Spleen (tissue), 11 donors: ENCODE results near the gene POLR2I. TPM values are rescaled to one million over a fixed set of nuclear protein-coding genes. Genes with fewer than 3 reads are reported as not detected.
"Not testable (repeated sequence)": the region's sequence is repeated elsewhere in the genome, so short reads cannot be mapped to it uniquely, and the experiment has no call there.

ENCODE experiments used
- DNase-seq: peaks from one replicate; pipeline ENCODE4 v3.0.0-alpha.2; 2020
- H3K27ac ChIP-seq, 8 donors: fragments of 200-600 bp; sonication (generic) in 7 of 8; 1 replicate in 4 of 8; 2 replicates in 4 of 8; pipeline versions ENCODE4 v1.5.0 to v1.8.0; 2016 to 2021; ENCODE audit warnings: inconsistent platforms in 4 of 8, mild to moderate bottlenecking in 4 of 8, moderate library complexity in 1 of 8
- H3K27me3 ChIP-seq, 7 donors: fragments of 200-600 bp; sonication (generic) in 6 of 7; replicated peaks in 1 of 7; 1 replicate in 4 of 7; 2 replicates in 3 of 7; pipeline versions ENCODE4 v1.5.0 to v1.8.0; 2016 to 2021; ENCODE audit warnings: inconsistent platforms in 3 of 7, mild to moderate bottlenecking in 1 of 7
- H3K36me3 ChIP-seq, 6 donors: fragments of 200-600 bp; sonication (generic) in 5 of 6; 1 replicate in 4 of 6; 2 replicates in 2 of 6; pipeline versions ENCODE4 v1.5.0 to v1.8.0; 2016 to 2021; ENCODE audit warnings: inconsistent platforms in 2 of 6
- H3K4me1 ChIP-seq, 6 donors: fragments of 200-600 bp; sonication (generic) in 5 of 6; 1 replicate in 3 of 6; 2 replicates in 3 of 6; pipeline versions ENCODE4 v1.5.0 to v1.8.0; 2016 to 2021; ENCODE audit warnings: inconsistent platforms in 3 of 6
- H3K4me3 ChIP-seq, 8 donors: fragments of 200-600 bp; sonication (generic) in 7 of 8; 1 replicate in 4 of 8; 2 replicates in 4 of 8; pipeline versions ENCODE4 v1.5.0 to v1.8.0; 2016 to 2021; ENCODE audit warnings: inconsistent platforms in 4 of 8, mild to moderate bottlenecking in 4 of 8, moderate library complexity in 2 of 8
- H3K9me3 ChIP-seq, 8 donors: fragments of 200-600 bp; sonication (generic) in 7 of 8; 1 replicate in 4 of 8; 2 replicates in 4 of 8; pipeline versions ENCODE4 v1.5.0 to v1.8.0; 2016 to 2021; ENCODE audit warnings: inconsistent platforms in 4 of 8
- POLR2A ChIP-seq, 3 donors: fragments of 450-650 bp; IDR thresholded peaks; one replicate each; pipeline ENCODE4 v1.5.1; 2017; ENCODE audit warnings: antibody characterized with exemption in 3 of 3, mild to moderate bottlenecking in 1 of 3
- POLR2AphosphoS5 ChIP-seq, 3 donors: sonication (generic); formaldehyde crosslinking; IDR thresholded peaks; one replicate each; pipeline ENCODE4 v1.5.1; 2017; ENCODE audit warnings: antibody characterized with exemption in 3 of 3
- WGBS, 5 donors: extraction: QIAGEN DNeasy Blood & Tissue Kit in 3 of 5; methylation state at CpG; one replicate each; pipeline versions ENCODE4 v1.1.5 to v1.1.7; 2013 to 2018; 5-methylcytosine and 5-hydroxymethylcytosine counted together
- intact Hi-C: fragments of 100-400 bp; cut with DNase I; formaldehyde crosslinking; loops from one replicate; pipeline ENCODE4 v1.15.0; 2023; ENCODE audit warnings: low total_unique reads
- polyA plus RNA-seq, 3 donors: library from polyadenylated mRNA; stranded (reverse); fragments of 200-250 nt; gene quantifications; one replicate each; pipeline ENCODE4 v1.2.1, GENCODE V29; 2013
- total RNA-seq, 7 donors: library from RNA; depleted of rRNA in 3 of 7; stranded (reverse); fragments of >200 nt in 3 of 7; fragmentation: NEBNext Ultra II Directional in 4 of 7; extraction: Animal tissue kit (Norgen Biotek cat#: 25700) in 4 of 7; gene quantifications; one replicate each; pipeline versions ENCODE4 v1.1.0 to v1.2.1, GENCODE V29; 2016 to 2021
- TF ChIP-seq, protein P1 (sequence below), 11 experiments: fragments of 200-600 bp in 7 of 11; fragments of 450-650 bp in 4 of 11; sonication (generic) in 4 of 11; IDR thresholded peaks in 8 of 11; conservative IDR thresholded peaks in 3 of 11; 1 replicate in 7 of 11; 2 replicates in 4 of 11; pipeline versions ENCODE4 v1.4.0 to v1.8.0; 2016 to 2021; ENCODE audit warnings: antibody characterized with exemption in 11 of 11, inconsistent platforms in 4 of 11, mild to moderate bottlenecking in 1 of 11
- donor health status: healthy with polysubstance abuse.
- donor health status: DM: no; HTN: no; CAD: no; lungs with moderate emphysema.
- donor health status: DM: no; HTN: no; CAD: no.
- donor health status: Bipolar disorder and iron deficiency.
- donor health status: healthy.
- donor health status: DM: no; HTN: no; CAD: no.
- donor health status: DM: yes; HTN: yes; CAD: no.

POLR2I gene
- total and polyA plus RNA-seq, 10 donors = 23.1 to 60.3 (median 38.3) TPM

DNA sequence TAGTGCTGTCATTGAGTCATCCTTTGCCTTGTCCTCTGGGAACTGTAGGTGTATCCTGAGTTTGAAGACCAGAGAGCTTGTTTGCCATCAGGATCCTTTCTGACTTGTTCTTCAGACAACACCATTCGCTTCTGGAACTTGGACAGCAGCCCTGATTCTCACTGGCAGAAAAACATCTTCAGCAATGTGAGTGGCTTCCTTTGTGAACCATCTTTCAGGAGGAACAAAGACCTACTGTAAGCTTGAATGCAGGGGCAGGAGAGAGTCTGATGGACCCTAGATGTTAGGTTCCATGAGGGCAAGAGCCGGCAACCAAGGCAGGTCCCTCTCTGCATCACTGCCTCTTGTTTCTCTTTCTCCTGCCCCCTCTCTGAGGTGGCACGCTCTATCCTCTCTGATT lies 33.3 kb downstream of the POLR2I start:
- H3K4me1 ChIP-seq = no peaks in the 10 kb centered on the region
- no peak for TF ChIP-seq POLR2A (IDR thresholded peaks at IDR 0.05)
- no peak for TF ChIP-seq POLR2AphosphoS5 (IDR thresholded peaks at IDR 0.05)
- TF ChIP-seq, protein P1, sequence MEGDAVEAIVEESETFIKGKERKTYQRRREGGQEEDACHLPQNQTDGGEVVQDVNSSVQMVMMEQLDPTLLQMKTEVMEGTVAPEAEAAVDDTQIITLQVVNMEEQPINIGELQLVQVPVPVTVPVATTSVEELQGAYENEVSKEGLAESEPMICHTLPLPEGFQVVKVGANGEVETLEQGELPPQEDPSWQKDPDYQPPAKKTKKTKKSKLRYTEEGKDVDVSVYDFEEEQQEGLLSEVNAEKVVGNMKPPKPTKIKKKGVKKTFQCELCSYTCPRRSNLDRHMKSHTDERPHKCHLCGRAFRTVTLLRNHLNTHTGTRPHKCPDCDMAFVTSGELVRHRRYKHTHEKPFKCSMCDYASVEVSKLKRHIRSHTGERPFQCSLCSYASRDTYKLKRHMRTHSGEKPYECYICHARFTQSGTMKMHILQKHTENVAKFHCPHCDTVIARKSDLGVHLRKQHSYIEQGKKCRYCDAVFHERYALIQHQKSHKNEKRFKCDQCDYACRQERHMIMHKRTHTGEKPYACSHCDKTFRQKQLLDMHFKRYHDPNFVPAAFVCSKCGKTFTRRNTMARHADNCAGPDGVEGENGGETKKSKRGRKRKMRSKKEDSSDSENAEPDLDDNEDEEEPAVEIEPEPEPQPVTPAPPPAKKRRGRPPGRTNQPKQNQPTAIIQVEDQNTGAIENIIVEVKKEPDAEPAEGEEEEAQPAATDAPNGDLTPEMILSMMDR (IDR thresholded peaks at IDR 0.05 in 8 of 11, conservative IDR thresholded peaks at IDR 0.05 in 3 of 11) = no peak
- H3K4me3 ChIP-seq = no peak overlapping the region
- no peaks in the 10 kb centered on the region for H3K9me3 ChIP-seq
- H3K27me3 ChIP-seq = no peaks in the 10 kb centered on the region
- intact Hi-C loops = no loop called here
- 88 to 100% (median 95%) methylated on average over 3 of the region's 3 CpGs for WGBS, 5 donors
- H3K36me3 ChIP-seq = peaks cover 0 to 69% (median 3%) of the 10 kb centered on the region in 6 donors
- no peak overlapping the region for H3K27ac ChIP-seq
- no peak for DNase-seq

DNA sequence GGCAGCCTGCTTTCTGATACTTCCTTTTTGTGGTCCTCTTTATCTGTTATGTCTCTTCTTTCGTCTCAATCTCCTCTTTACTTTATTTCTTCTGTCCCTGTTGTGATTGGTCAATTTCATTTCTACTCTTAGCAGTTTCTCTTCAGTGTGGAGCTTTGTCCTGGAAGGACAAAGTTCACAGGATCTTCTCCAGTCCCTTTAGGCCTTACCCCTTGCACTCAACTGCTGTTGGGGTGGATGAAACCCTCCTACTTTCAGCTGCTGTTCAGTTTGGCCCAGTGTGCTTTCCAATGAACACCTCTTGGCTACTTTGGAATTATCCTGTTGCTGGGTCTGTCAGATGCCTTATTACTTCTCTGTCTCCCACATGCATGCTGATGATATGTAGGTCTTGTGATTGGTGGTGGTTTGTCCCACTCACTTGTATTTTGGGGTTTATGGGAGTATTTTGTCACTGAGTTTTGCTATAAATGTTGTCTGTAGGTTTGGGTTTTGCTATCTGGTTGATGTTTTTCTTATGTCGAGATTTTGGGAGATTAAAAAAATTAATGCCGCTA lies 35.2 kb downstream of the POLR2I start:
- 90 to 95% (median 92%) methylated on average over 3 of the region's 3 CpGs for WGBS, 5 donors

DNA sequence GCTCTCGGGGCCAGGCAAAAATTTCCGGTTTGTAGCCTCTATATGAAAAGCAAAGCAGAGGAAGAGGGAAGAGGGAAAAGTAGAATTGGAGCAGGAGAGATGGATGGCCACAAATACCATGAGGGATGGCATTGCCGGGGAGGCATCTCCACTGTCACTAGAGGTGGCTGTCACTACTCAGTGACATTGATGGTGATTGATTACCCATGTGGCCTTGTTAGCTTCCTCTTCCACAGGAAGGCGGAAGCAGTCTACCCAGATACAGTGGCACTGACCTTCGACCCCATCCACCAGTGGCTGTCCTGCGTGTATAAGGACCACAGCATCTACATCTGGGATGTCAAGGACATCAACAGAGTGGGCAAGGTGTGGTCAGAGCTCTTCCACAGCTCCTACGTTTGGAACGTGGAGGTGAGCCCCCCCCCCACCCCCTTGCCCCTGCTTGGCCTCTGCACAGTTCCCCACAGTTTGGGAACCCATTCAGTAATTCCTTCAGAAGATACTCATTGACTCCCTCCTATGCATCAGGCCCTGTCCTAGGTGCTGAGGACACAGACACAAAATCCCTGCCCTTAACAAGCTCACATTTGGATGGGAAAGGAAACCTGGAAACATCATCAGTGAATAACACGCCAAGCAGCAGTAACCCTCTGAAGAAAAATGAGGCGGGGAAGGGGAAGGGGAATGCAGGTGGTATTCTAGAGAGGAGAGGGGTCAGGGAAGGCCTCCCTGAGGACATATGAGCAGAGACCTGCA lies 41.4 kb downstream of the POLR2I start:
- 67 to 92% (median 77%) methylated on average over 10 of the region's 10 CpGs for WGBS, 5 donors
- H3K27ac ChIP-seq = no peak overlapping the region
- H3K27me3 ChIP-seq = no peaks in the 10 kb centered on the region
- intact Hi-C loops = no loop called here
- peaks cover 0 to 24% (median 7%) of the 10 kb centered on the region in 6 donors for H3K4me1 ChIP-seq
- no peak overlapping the region for H3K4me3 ChIP-seq
- DNase-seq = no peak
- no peaks in the 10 kb centered on the region for H3K9me3 ChIP-seq
- TF ChIP-seq, protein P1 (IDR thresholded peaks at IDR 0.05 in 8 of 11, conservative IDR thresholded peaks at IDR 0.05 in 3 of 11) = no peak
- peak in 1 of 3 donors; percentile 21 for TF ChIP-seq POLR2AphosphoS5 (IDR thresholded peaks at IDR 0.05)
- H3K36me3 ChIP-seq = peaks cover 0 to 74% (median 0%) of the 10 kb centered on the region in 6 donors

More for the DNA sequence above, 35.2 kb downstream of the POLR2I start:
- DNase-seq = no peak
- H3K4me3 ChIP-seq = no peak overlapping the region
- TF ChIP-seq, protein P1 (IDR thresholded peaks at IDR 0.05 in 8 of 11, conservative IDR thresholded peaks at IDR 0.05 in 3 of 11) = no peak
- TF ChIP-seq POLR2AphosphoS5 (IDR thresholded peaks at IDR 0.05) (no peak), POLR2A (IDR thresholded peaks at IDR 0.05) (no peak)
- H3K9me3 ChIP-seq = no peaks in the 10 kb centered on the region
- H3K36me3 ChIP-seq = peaks cover 0 to 70% (median 3%) of the 10 kb centered on the region in 6 donors
- no peak overlapping the region for H3K27ac ChIP-seq
- H3K4me1 ChIP-seq = no peaks in the 10 kb centered on the region
- H3K27me3 ChIP-seq = no peaks in the 10 kb centered on the region
- intact Hi-C loops = no loop called here

- WGBS, 5 donors = 89 to 97% (median 95%) methylated on average over 8 of the region's 8 CpGs
- H3K27ac ChIP-seq = no peak overlapping the region
- peaks cover 0 to 24% (median 7%) of the 10 kb centered on the region in 6 donors for H3K4me1 ChIP-seq
- TF ChIP-seq POLR2A (IDR thresholded peaks at IDR 0.05) = no peak
- TF ChIP-seq POLR2AphosphoS5 (IDR thresholded peaks at IDR 0.05) = no peak
- TF ChIP-seq, protein P1 (IDR thresholded peaks at IDR 0.05 in 8 of 11, conservative IDR thresholded peaks at IDR 0.05 in 3 of 11) = no peak
- intact Hi-C loops = no loop called here
- peaks cover 0 to 81% (median 0%) of the 10 kb centered on the region in 6 donors for H3K36me3 ChIP-seq
- no peak overlapping the region for H3K4me3 ChIP-seq
- H3K9me3 ChIP-seq = no peaks in the 10 kb centered on the region
- no peaks in the 10 kb centered on the region for H3K27me3 ChIP-seq
- DNase-seq = no peak
Measured at GRCh38 chr19:36072081-36072480, 42.6 kb downstream of the POLR2I start.

GRCh38 chr19:36068810-36069499 lies 45.7 kb downstream of the POLR2I start:
- H3K27ac ChIP-seq, H3K9me3 ChIP-seq, H3K27me3 ChIP-seq, intact Hi-C loops, DNase-seq, H3K4me3 ChIP-seq: not testable (repeated sequence)
- Histone ChIP-seq H3K4me1 (peaks cover 0 to 23% (median 7%) of the 10 kb centered on the region in 6 donors), H3K36me3 (peaks cover 0 to 82% (median 0%) of the 10 kb centered on the region in 6 donors)
- 95 to 98% (median 98%) methylated on average over 16 to 54 of the region's 57 CpGs for WGBS, 5 donors
